IMR-90 (cell line): Measurements from ENCODE around the gene ZNRF4. TPM values are rescaled to one million over a fixed set of nuclear protein-coding genes. Genes with fewer than 3 reads are reported as not detected.

ENCODE experiments used
- ATAC-seq: fragments of 200-7000 bp; cut with Tn5 transposase; 2 replicates; pipeline ENCODE4 v1.9.1; 2020; ENCODE audit warnings: low read depth, mild to moderate bottlenecking, moderate library complexity
- BruUV-seq: library from RNA; stranded (reverse); fragments of 400-500 nt; replicated peaks from 2 replicates; lab custom pipeline; 2021; lab: Mats Ljungman, UMichigan
- CTCF ChIA-PET: fragments of 300-600 bp; formaldehyde crosslinking; extraction: SDS; loops from one replicate; lab custom pipeline; 2021; ENCODE audit warnings: antibody characterized with exemption; lab: Yijun Ruan, JAX
- POLR2A ChIA-PET: fragments of 300-600 bp; sonication (Branson Sonifier 250); formaldehyde crosslinking; loops from one replicate; lab custom pipeline; 2022; ENCODE audit warnings: antibody characterized with exemption; ENCODE audit not compliant: unreplicated experiment; lab: Charles Lee
- DNase-seq: peaks from one replicate; pipeline ENCODE4 v3.0.0; 2013
- H2AFZ ChIP-seq: replicated peaks from 2 replicates; pipeline ENCODE3; 2013; ENCODE audit warnings: low read length, mild to moderate bottlenecking; ENCODE audit not compliant: poor library complexity
- H2AK5ac ChIP-seq: 2 replicates; pipeline ENCODE4 v1.6.1; 2013; ENCODE audit warnings: low read depth, low read length, inconsistent platforms
- H2AK9ac ChIP-seq: replicated peaks from 2 replicates; pipeline ENCODE3; 2013; ENCODE audit warnings: mild to moderate bottlenecking, low read depth, low read length, moderate library complexity; ENCODE audit not compliant: poor library complexity
- H2BK120ac ChIP-seq: 2 replicates; pipeline ENCODE4 v1.6.1; 2013; ENCODE audit warnings: low read depth, low read length, inconsistent platforms
- H2BK15ac ChIP-seq: 3 replicates; pipeline ENCODE4 v1.6.1; 2013; ENCODE audit warnings: low read depth, low read length, inconsistent platforms
- H2BK20ac ChIP-seq: 2 replicates; pipeline ENCODE4 v1.6.1; 2013; ENCODE audit warnings: low read depth, mild to moderate bottlenecking, inconsistent platforms, low read length, moderate library complexity
- H2BK5ac ChIP-seq: 2 replicates; pipeline ENCODE4 v1.6.1; 2013; ENCODE audit warnings: mild to moderate bottlenecking, low read depth, low read length, inconsistent platforms; ENCODE audit not compliant: poor library complexity, severe bottlenecking
- H3K14ac ChIP-seq: replicated peaks from 2 replicates; pipeline ENCODE4 v1.6.1; 2013; ENCODE audit warnings: low read depth, low read length, inconsistent platforms
- H3K18ac ChIP-seq: 2 replicates; pipeline ENCODE4 v1.6.1; 2013; ENCODE audit warnings: low read depth, low read length, control low read depth
- H3K23ac ChIP-seq: 2 replicates; pipeline ENCODE4 v1.6.1; 2013; ENCODE audit warnings: low read depth, low read length, inconsistent platforms
- H3K27ac ChIP-seq: 2 replicates; pipeline ENCODE4 v1.5.1; 2013; ENCODE audit warnings: mild to moderate bottlenecking, control low read depth, low read length; ENCODE audit not compliant: insufficient read depth
- H3K27me3 ChIP-seq: 2 replicates; pipeline ENCODE4 v1.6.1; 2013; ENCODE audit warnings: low read length; ENCODE audit not compliant: control insufficient read depth, insufficient read depth
- H3K36me3 ChIP-seq: 2 replicates; pipeline ENCODE4 v1.6.1; 2013; ENCODE audit warnings: low read length, mixed read lengths; ENCODE audit not compliant: control insufficient read depth, insufficient read depth
- H3K4ac ChIP-seq: 2 replicates; pipeline ENCODE4 v1.6.1; 2013; ENCODE audit warnings: low read depth, low read length, inconsistent platforms
- H3K4me1 ChIP-seq: 2 replicates; pipeline ENCODE4 v1.6.1; 2013; ENCODE audit warnings: low read length, mixed read lengths; ENCODE audit not compliant: control insufficient read depth, insufficient read depth
- H3K4me2 ChIP-seq: 2 replicates; pipeline ENCODE4 v1.6.1; 2013; ENCODE audit warnings: low read depth, mild to moderate bottlenecking, control low read depth, low read length, moderate library complexity
- H3K4me3 ChIP-seq: 2 replicates; pipeline ENCODE4 v1.5.1; 2013; ENCODE audit warnings: low read depth, mild to moderate bottlenecking, control low read depth, low read length, moderate library complexity; ENCODE audit not compliant: insufficient read depth
- H3K56ac ChIP-seq: 2 replicates; pipeline ENCODE4 v1.6.1; 2013; ENCODE audit warnings: low read length, inconsistent platforms; ENCODE audit not compliant: insufficient read depth; ENCODE audit errors: extremely low read depth
- H3K79me1 ChIP-seq, 2 experiments: 2 replicates each; pipeline ENCODE4 v1.6.1; 2013; ENCODE audit warnings: low read length in 2 of 2, inconsistent platforms in 1 of 2, low read depth in 1 of 2
- H3K9ac ChIP-seq: 2 replicates; pipeline ENCODE4 v1.6.1; 2013; ENCODE audit warnings: low read depth, low read length, control low read depth
- H3K9me1 ChIP-seq: 2 replicates; pipeline ENCODE4 v1.6.1; 2013; ENCODE audit warnings: low read length, inconsistent platforms; ENCODE audit not compliant: insufficient read depth
- H3K9me3 ChIP-seq: 2 replicates; pipeline ENCODE4 v1.6.1; 2013; ENCODE audit warnings: low read length; ENCODE audit not compliant: control insufficient read depth, insufficient read depth
- H4K20me1 ChIP-seq: 2 replicates; pipeline ENCODE4 v1.6.1; 2013; ENCODE audit warnings: low read length, inconsistent platforms; ENCODE audit not compliant: insufficient read depth
- H4K5ac ChIP-seq: 2 replicates; pipeline ENCODE4 v1.6.1; 2013; ENCODE audit warnings: mild to moderate bottlenecking, low read depth, low read length, control low read depth
- H4K8ac ChIP-seq, 2 experiments: 2 replicates each; pipeline ENCODE4 v1.6.1; 2013; ENCODE audit warnings: low read depth in 2 of 2, low read length in 2 of 2, control low read depth in 1 of 2, inconsistent platforms in 1 of 2
- H4K91ac ChIP-seq: 2 replicates; pipeline ENCODE4 v1.6.1; 2013; ENCODE audit warnings: low read depth, low read length, inconsistent platforms; ENCODE audit not compliant: insufficient read depth
- CTCF ChIP-seq: conservative IDR thresholded peaks from 2 replicates; pipeline ENCODE4 v1.5.1; 2012; ENCODE audit warnings: mild to moderate bottlenecking, low read depth, low read length, improper control_type of control experiment
- ELK1 ChIP-seq: fragments of 150-350 bp; IDR thresholded peaks from 2 replicates; pipeline ENCODE4 v1.6.1; 2016; ENCODE audit warnings: low read depth, mild to moderate bottlenecking, low read length, moderate library complexity, borderline replicate concordance
- FOS ChIP-seq: fragments of 150-350 bp; IDR thresholded peaks from 2 replicates; pipeline ENCODE4 v1.6.1; 2016; ENCODE audit warnings: low read depth, low read length
- MAZ ChIP-seq: IDR thresholded peaks from 2 replicates; pipeline ENCODE4 v1.6.1; 2012; ENCODE audit warnings: low read depth, mild to moderate bottlenecking, low read length, improper control_type of control experiment, moderate library complexity, borderline replicate concordance
- MXI1 ChIP-seq: IDR thresholded peaks from 2 replicates; pipeline ENCODE4 v1.6.1; 2012; ENCODE audit warnings: low read depth, mild to moderate bottlenecking, low read length, moderate library complexity, borderline replicate concordance
- NFE2L2 ChIP-seq: fragments of 150-350 bp; IDR thresholded peaks from 2 replicates; pipeline ENCODE4 v1.6.1; 2016; ENCODE audit warnings: low read depth, mild to moderate bottlenecking, low read length
- POLR2A ChIP-seq: IDR thresholded peaks from 2 replicates; pipeline ENCODE4 v1.6.1; 2012; ENCODE audit warnings: mild to moderate bottlenecking, low read depth, low read length
- RCOR1 ChIP-seq: IDR thresholded peaks from 2 replicates; pipeline ENCODE4 v1.6.1; 2012; ENCODE audit warnings: mild to moderate bottlenecking, low read length, improper control_type of control experiment; ENCODE audit not compliant: insufficient replicate concordance
- WGBS, 2 experiments: methylation state at CpG; one replicate each; pipeline versions ENCODE4 v1.1.5 to v1.1.7; 2013; ENCODE audit warnings: missing lambda C conversion rate in 2 of 2; ENCODE audit not compliant: insufficient read length in 1 of 2; ENCODE audit errors: extremely low coverage in 2 of 2; 5-methylcytosine and 5-hydroxymethylcytosine counted together
- dilution Hi-C: fragments of 300-500 bp; cut with HindIII; formaldehyde crosslinking; loops from one replicate; pipeline ENCODE4 v1.14.3; 2018; ENCODE audit warnings: low sequenced_read_pairs; ENCODE audit not compliant: unreplicated experiment
- in situ Hi-C: fragments of 300-500 bp; cut with MboI; formaldehyde crosslinking; loops from 3 replicates; pipeline ENCODE4 v1.14.3; 2019; ENCODE audit warnings: low sequenced_read_pairs, inconsistent platforms, mixed read lengths
- intact Hi-C: fragments of 100-400 bp; cut with micrococcal nuclease; formaldehyde crosslinking; loops from 2 replicates; pipeline ENCODE4 v1.10.0; 2022
- polyA plus RNA-seq, 3 experiments: library from polyadenylated mRNA; depleted of rRNA; stranded (reverse); fragments of >200 nt; gene quantifications; 2 replicates each; pipeline ENCODE4 v1.2.3, GENCODE V29; 2012; ENCODE audit warnings: low replicate concordance in 1 of 3
- total RNA-seq: library from RNA; depleted of rRNA; stranded (reverse); fragments of >200 nt; gene quantifications from 2 replicates; pipeline ENCODE4 v1.2.3, GENCODE V29; 2012
- TF ChIP-seq, protein P1 (sequence below): fragments of 150-350 bp; IDR thresholded peaks from 2 replicates; pipeline ENCODE4 v1.6.1; 2017; ENCODE audit warnings: mild to moderate bottlenecking, antibody characterized with exemption, low read length, low read depth

The ZNRF4 gene
- total and polyA plus RNA-seq, 2 of the 4 experiments (the other 2 are of a cell fraction) = not detected

DNA sequence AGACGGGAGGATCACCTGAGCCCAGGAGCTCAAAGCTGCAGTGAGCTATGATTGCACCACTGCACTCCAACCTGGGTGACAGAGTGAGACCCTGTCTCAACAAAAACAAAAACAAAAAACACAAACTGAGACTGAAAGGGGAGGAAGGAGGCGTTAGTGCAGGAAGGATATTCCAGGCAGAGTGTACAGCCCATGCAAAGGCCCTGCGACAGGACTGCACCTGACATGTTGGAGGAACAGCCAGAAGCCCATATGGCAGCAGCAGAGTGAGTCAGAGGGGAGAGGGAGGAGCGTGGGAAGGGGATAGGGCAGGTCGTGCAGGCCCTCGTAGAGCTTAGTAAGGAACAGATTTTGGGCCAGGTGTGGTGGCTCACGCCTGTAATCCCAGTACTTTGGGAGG lies 3.2 kb downstream of the ZNRF4 start:
- POLR2A ChIA-PET = no interaction called here

More for the DNA sequence above, 3.2 kb downstream of the ZNRF4 start:
- Histone ChIP-seq H3K4me1 (no peaks in the 10 kb centered on the region), H4K91ac (no peak overlapping the region), H3K4me2 (no peak overlapping the region), H3K23ac (no peak overlapping the region), H3K18ac (no peak overlapping the region), H3K4ac (no peak overlapping the region), H4K20me1 (no peaks in the 10 kb centered on the region), H3K79me1 (no peaks in the 10 kb centered on the region), H3K27ac (no peak overlapping the region), H2BK20ac (no peak overlapping the region), H3K9me3 (no peaks in the 10 kb centered on the region; the same call in 1 of the 2 replicates), H2AK5ac (no peak overlapping the region), H3K27me3 (no peaks in the 10 kb centered on the region; the same call in 1 of the 2 replicates), H3K56ac (no peak overlapping the region), H4K8ac (no peak overlapping the region), H2AFZ (no peak overlapping the region), H3K14ac (no peak overlapping the region), H2BK15ac (no peak overlapping the region), H2AK9ac (no peak overlapping the region), H3K4me3 (no peak overlapping the region), H3K36me3 (no peaks in the 10 kb centered on the region), H3K9ac (no peak overlapping the region), H4K5ac (no peak overlapping the region), H2BK5ac (no peak overlapping the region), H3K9me1 (no peaks in the 10 kb centered on the region), H2BK120ac (no peak overlapping the region)
- no TSS peak for BruUV-seq
- CTCF ChIA-PET = interaction anchor here (0.7 kb wide), 1 partner anchor 416 kb away, joined by 3 read pairs; no protein-coding TSS in a partner anchor
- dilution Hi-C loops (no loop called here), intact Hi-C loops (no loop called here), in situ Hi-C loops (no loop called here)
- DNase-seq (no peak), ATAC-seq (no peak)
- WGBS, 2 experiments = 93% methylated on average over 3 of the region's 7 CpGs; no CpG with 5 or more reads in 1 of the 2 experiments
- TF ChIP-seq, protein P1, sequence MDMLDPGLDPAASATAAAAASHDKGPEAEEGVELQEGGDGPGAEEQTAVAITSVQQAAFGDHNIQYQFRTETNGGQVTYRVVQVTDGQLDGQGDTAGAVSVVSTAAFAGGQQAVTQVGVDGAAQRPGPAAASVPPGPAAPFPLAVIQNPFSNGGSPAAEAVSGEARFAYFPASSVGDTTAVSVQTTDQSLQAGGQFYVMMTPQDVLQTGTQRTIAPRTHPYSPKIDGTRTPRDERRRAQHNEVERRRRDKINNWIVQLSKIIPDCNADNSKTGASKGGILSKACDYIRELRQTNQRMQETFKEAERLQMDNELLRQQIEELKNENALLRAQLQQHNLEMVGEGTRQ = no peak
- no peak for TF ChIP-seq CTCF
- no peak for TF ChIP-seq MXI1
- no peak for TF ChIP-seq MAZ
- TF ChIP-seq POLR2A = no peak
- no peak for TF ChIP-seq NFE2L2
- TF ChIP-seq ELK1 = no peak
- TF ChIP-seq FOS = no peak
- no peak for TF ChIP-seq RCOR1
